ENCODE measurements around the gene EFNB2. TPM values are rescaled to one million over a fixed set of nuclear protein-coding genes. Genes with fewer than 3 reads are reported as not detected.

EFNB2 gene
- total RNA-seq, 1 experiment from 2014 or later = 16.4 TPM

DNA sequence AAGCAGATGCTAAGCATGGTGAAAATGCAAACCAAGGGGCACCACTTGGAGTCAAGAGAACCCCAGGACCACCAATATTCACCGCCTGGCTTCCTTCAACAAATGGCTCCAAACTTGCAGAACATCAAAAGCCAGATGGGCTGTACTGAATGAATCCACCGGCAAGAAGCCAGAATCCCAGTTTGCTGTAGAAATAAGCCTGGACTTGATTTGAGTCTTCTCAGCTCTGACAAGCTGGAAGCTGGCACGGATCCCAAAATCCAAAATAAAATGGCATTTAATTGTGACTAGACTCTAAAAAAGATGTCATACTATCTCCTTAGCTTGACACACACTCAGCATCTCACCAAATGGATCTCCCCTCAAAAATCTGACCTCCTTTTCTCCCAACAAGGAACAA is 11.9 kb downstream of the EFNB2 start:
- peak overlapping the region; percentile 74 for H3K4me2 ChIP-seq (ENCODE audit: low read length)
- H3K79me2 ChIP-seq (ENCODE audit: low read length) = peaks cover 98% of the 10 kb centered on the region

DNA sequence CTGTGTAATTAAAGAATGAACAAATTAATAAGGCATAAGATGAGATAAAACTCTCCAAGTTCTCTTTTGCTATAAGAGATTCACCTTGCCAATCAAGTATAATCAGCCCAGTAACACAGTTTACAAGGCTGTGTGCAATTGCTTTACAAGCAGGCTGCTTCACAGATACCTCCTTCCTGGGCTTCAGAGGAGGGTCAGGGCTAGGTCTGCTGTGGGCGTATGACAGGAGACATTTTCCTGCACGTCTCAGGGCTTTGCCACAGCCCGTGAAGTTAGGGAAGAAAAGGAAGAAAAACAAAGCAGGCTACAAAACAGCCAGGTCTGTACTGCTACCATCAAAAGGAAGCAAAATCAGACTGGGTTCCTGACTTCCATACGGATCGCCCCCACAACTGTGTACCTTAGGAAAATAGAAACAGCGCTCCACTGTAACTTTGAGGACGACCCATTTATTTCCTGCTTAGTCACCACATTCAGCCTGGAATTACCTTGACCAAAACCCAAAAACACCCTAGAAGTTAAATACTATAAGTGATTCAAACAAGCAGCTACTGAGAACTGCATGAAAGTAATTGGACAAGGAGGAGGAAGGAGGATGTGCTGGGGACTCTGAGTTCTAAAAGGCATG is 12.4 kb downstream of the EFNB2 start:
- Histone ChIP-seq H2AFZ (ENCODE audit: low read length) (no peak overlapping the region), H3K4me2 (ENCODE audit: low read length) (peak overlapping the region; percentile 74), H3K79me2 (ENCODE audit: low read length) (peaks cover 98% of the 10 kb centered on the region), H3K27me3 (ENCODE audit: low read length) (no peaks in the 10 kb centered on the region), H3K27ac (ENCODE audit: low read length) (peak overlapping the region; percentile 51), H3K9me2 (replicated peaks; ENCODE audit: low read length) (no peaks in the 10 kb centered on the region), H3K4me1 (ENCODE audit: insufficient read depth, low read length) (peaks cover 43% of the 10 kb centered on the region), H3K9ac (ENCODE audit: low read length) (no peak overlapping the region), H3F3A (ENCODE audit: low read length, unreplicated experiment) (no peaks in the 10 kb centered on the region), H3K36me3 (ENCODE audit: low read depth, low read length) (0 out of 2 replicates have a peak, but pooled peaks cover 5% of the 10 kb centered on the region), H4K20me1 (ENCODE audit: low read length) (peaks cover 25% of the 10 kb centered on the region; the same call in 1 of the 2 replicates), H3K4me3 (ENCODE audit: low read length) (peak overlapping the region; percentile 44; the same call in 1 of the 2 replicates), H3K9me3 (ENCODE audit: low read length) (no peaks in the 10 kb centered on the region)
- intact Hi-C loops (cut with micrococcal nuclease) = no loop called here
- TF ChIP-seq EZH2phosphoT487 (IDR thresholded peaks at IDR 0.05; ENCODE audit: borderline replicate concordance, low read length) (no peak), EZH2 (IDR thresholded peaks at IDR 0.05; ENCODE audit: low read length, unreplicated experiment) (no peak)
- TF ChIP-seq, protein P1, sequence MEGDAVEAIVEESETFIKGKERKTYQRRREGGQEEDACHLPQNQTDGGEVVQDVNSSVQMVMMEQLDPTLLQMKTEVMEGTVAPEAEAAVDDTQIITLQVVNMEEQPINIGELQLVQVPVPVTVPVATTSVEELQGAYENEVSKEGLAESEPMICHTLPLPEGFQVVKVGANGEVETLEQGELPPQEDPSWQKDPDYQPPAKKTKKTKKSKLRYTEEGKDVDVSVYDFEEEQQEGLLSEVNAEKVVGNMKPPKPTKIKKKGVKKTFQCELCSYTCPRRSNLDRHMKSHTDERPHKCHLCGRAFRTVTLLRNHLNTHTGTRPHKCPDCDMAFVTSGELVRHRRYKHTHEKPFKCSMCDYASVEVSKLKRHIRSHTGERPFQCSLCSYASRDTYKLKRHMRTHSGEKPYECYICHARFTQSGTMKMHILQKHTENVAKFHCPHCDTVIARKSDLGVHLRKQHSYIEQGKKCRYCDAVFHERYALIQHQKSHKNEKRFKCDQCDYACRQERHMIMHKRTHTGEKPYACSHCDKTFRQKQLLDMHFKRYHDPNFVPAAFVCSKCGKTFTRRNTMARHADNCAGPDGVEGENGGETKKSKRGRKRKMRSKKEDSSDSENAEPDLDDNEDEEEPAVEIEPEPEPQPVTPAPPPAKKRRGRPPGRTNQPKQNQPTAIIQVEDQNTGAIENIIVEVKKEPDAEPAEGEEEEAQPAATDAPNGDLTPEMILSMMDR (conservative IDR thresholded peaks at IDR 0.05; ENCODE audit: low read depth, low read length) = no peak
- ChIA-PET POLR2A (ENCODE audit: unreplicated experiment) (no interaction called here), CTCF (no interaction called here)
- no TSS peak for BruUV-seq (replicated peaks)
- peak; percentile 64 for ATAC-seq
- peak; percentile 39 for DNase-seq

More for the DNA sequence above, 11.9 kb downstream of the EFNB2 start:
- ATAC-seq (no peak), DNase-seq (no peak)
- H3K9me2 ChIP-seq (replicated peaks; ENCODE audit: low read length) = no peaks in the 10 kb centered on the region
- H2AFZ ChIP-seq (ENCODE audit: low read length) = no peak overlapping the region
- 0 out of 2 replicates have a peak, but pooled peaks cover 6% of the 10 kb centered on the region for H3K36me3 ChIP-seq (ENCODE audit: low read depth, low read length)
- POLR2A ChIA-PET (ENCODE audit: unreplicated experiment) = no interaction called here
- H3K27me3 ChIP-seq (ENCODE audit: low read length) = no peaks in the 10 kb centered on the region
- no peaks in the 10 kb centered on the region for H3K9me3 ChIP-seq (ENCODE audit: low read length)
- peaks cover 43% of the 10 kb centered on the region for H3K4me1 ChIP-seq (ENCODE audit: insufficient read depth, low read length)
- H3K4me3 ChIP-seq (ENCODE audit: low read length) = peak overlapping the region; percentile 44; the same call in 1 of the 2 replicates
- no TSS peak for BruUV-seq (replicated peaks)
- intact Hi-C loops (cut with micrococcal nuclease) = no loop called here
- TF ChIP-seq EZH2 (IDR thresholded peaks at IDR 0.05; ENCODE audit: low read length, unreplicated experiment) (no peak), EZH2phosphoT487 (IDR thresholded peaks at IDR 0.05; ENCODE audit: borderline replicate concordance, low read length) (no peak)
- TF ChIP-seq, protein P1 (conservative IDR thresholded peaks at IDR 0.05; ENCODE audit: low read depth, low read length) = no peak
- H3K9ac ChIP-seq (ENCODE audit: low read length) = no peak overlapping the region
- CTCF ChIA-PET = no interaction called here
- H3F3A ChIP-seq (ENCODE audit: low read length, unreplicated experiment) = no peaks in the 10 kb centered on the region
- peaks cover 25% of the 10 kb centered on the region; the same call in 1 of the 2 replicates for H4K20me1 ChIP-seq (ENCODE audit: low read length)
- H3K27ac ChIP-seq (ENCODE audit: low read length) = peak overlapping the region; percentile 51

DNA sequence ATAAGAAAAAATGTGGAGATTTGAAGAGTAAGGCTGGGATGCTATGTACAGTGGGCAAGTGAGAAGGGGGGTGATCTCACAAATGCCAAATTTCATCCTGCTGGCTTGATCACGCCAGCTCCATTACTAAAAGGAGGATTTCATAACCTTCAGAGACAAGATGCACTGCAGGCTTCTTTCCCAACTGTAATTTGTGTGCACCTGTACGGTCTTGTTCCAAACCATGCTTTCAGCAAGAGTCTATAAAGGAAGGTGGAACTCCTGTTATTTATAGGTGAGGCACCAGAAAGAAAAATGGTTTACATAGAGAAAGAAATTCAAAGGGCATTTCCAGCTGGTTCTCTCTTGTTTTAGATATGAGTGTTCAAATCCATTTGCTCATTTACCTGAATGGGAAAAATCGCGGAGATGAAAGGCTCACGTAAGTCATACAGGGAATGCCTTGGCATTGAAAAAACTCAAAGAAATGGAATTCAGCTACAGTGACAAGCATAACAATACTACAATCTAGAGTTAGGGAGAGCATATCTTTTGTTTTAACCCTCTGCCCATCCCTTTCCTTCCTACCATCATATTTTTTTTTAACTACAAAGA is 13.3 kb downstream of the EFNB2 start:
- Histone ChIP-seq H3K9ac (ENCODE audit: low read length) (no peak overlapping the region), H3K4me1 (ENCODE audit: insufficient read depth, low read length) (peaks cover 43% of the 10 kb centered on the region)

More for the DNA sequence above, 13.3 kb downstream of the EFNB2 start:
- Histone ChIP-seq H3K79me2 (ENCODE audit: low read length) (peaks cover 98% of the 10 kb centered on the region), H3K9me3 (ENCODE audit: low read length) (no peaks in the 10 kb centered on the region), H4K20me1 (ENCODE audit: low read length) (peaks cover 25% of the 10 kb centered on the region; the same call in 1 of the 2 replicates), H3K4me2 (ENCODE audit: low read length) (peak overlapping the region; percentile 74), H2AFZ (ENCODE audit: low read length) (no peak overlapping the region), H3K36me3 (ENCODE audit: low read depth, low read length) (0 out of 2 replicates have a peak, but pooled peaks cover 3% of the 10 kb centered on the region), H3K27ac (ENCODE audit: low read length) (peak overlapping the region; percentile 64), H3K4me3 (ENCODE audit: low read length) (peak overlapping the region; percentile 44; the same call in 1 of the 2 replicates), H3F3A (ENCODE audit: low read length, unreplicated experiment) (no peaks in the 10 kb centered on the region), H3K27me3 (ENCODE audit: low read length) (no peaks in the 10 kb centered on the region), H3K9me2 (replicated peaks; ENCODE audit: low read length) (no peaks in the 10 kb centered on the region)
- POLR2A ChIA-PET (ENCODE audit: unreplicated experiment) = no interaction called here
- DNase-seq = no peak
- no TSS peak for BruUV-seq (replicated peaks)
- CTCF ChIA-PET = no interaction called here
- ATAC-seq = no peak
- intact Hi-C loops (cut with micrococcal nuclease) = no loop called here
- TF ChIP-seq EZH2phosphoT487 (IDR thresholded peaks at IDR 0.05; ENCODE audit: borderline replicate concordance, low read length) (no peak), EZH2 (IDR thresholded peaks at IDR 0.05; ENCODE audit: low read length, unreplicated experiment) (no peak)
- TF ChIP-seq, protein P1 (conservative IDR thresholded peaks at IDR 0.05; ENCODE audit: low read depth, low read length) = no peak
